ENCODE measurements around the gene CLHC1.

CLHC1 gene

GRCh38 chr2:55232084-55232862 is at the start of gene CLHC1, which contains the start of gene RPS27A:
Gene CLHC1 (minus strand): TSS chr2:55232293. CDS start chr2:55222411, 9,882 bp downstream.
Gene RPS27A (plus strand): TSS chr2:55232688. CDS start chr2:55232825, 137 bp downstream.
- Histone ChIP-seq H3K4me1 (ENCODE audit: control insufficient read depth, insufficient read depth, low read length) (0 out of 2 replicates have a peak, but pooled peaks cover 6% of the 10 kb centered on the region), H3K27ac (ENCODE audit: extremely low read depth, low read depth, low read length) (peak within 1 kb of the TSS; percentile 94), H3K9me3 (ENCODE audit: control insufficient read depth, insufficient read depth, low read depth, low read length) (no peaks in the 10 kb centered on the region), H3K4me3 (ENCODE audit: low read depth, low read length) (peak within 1 kb of the TSS; percentile 50), H3K36me3 (ENCODE audit: control insufficient read depth in 2 of 2, insufficient read depth in 1 of 2, low read length in 2 of 2) (peaks cover 31 to 61% of the 10 kb centered on the region in 2 experiments)
- POLR2A ChIA-PET = interaction anchor here (0.6 to 1.4 kb wide), 8 partner anchors 9 to 386 kb away, joined by 3 to 23 read pairs (median 4); partner anchors contain the start of genes CFAP36, MTIF2, PPP4R3B and RTN4
- CTCF ChIA-PET = interaction anchor here (0.7 kb wide), 1 partner anchor 227 kb away, joined by 3 read pairs; no protein-coding TSS in a partner anchor
- TF ChIP-seq ZNF248 (tag by site-specific recombination; IDR thresholded peaks at IDR 0.05) (no peak), ZNF549 (tag by site-specific recombination; IDR thresholded peaks at IDR 0.05) (no peak), ZBTB26 (tag by site-specific recombination; optimal IDR thresholded peaks at IDR 0.05) (peak; percentile 58), INSM2 (tag by site-specific recombination; IDR thresholded peaks at IDR 0.05) (no peak), ZBTB10 (tag by site-specific recombination; IDR thresholded peaks at IDR 0.05) (0 out of 2 replicates have a peak, but pooled peaks have one; percentile 51), ZNF148 (tag by site-specific recombination; IDR thresholded peaks at IDR 0.05; ENCODE audit: borderline replicate concordance) (no peak), ZNF707 (tag by site-specific recombination; IDR thresholded peaks at IDR 0.05) (no peak), MZF1 (tag by site-specific recombination; IDR thresholded peaks at IDR 0.05; ENCODE audit: borderline replicate concordance) (no peak), FEZF1 (tag by site-specific recombination; IDR thresholded peaks at IDR 0.05) (no peak), ZFP69B (tag by site-specific recombination; IDR thresholded peaks at IDR 0.05) (peak; percentile 35; the same call in 1 of the 2 replicates), ZNF155 (tag by site-specific recombination; IDR thresholded peaks at IDR 0.05) (no peak), ZFP37 (tag by site-specific recombination; IDR thresholded peaks at IDR 0.05) (peak; percentile 86), ZNF211 (tag by site-specific recombination; IDR thresholded peaks at IDR 0.05; ENCODE audit: low read depth) (no peak), KLF17 (tag by site-specific recombination; IDR thresholded peaks at IDR 0.05) (no peak), ZNF677 (tag by site-specific recombination; IDR thresholded peaks at IDR 0.05) (no peak), ZNF558 (tag by site-specific recombination; IDR thresholded peaks at IDR 0.05) (no peak), MYNN (tag by site-specific recombination; IDR thresholded peaks at IDR 0.05; ENCODE audit: borderline replicate concordance) (no peak), ZNF488 (tag by site-specific recombination; IDR thresholded peaks at IDR 0.05) (no peak), ZNF449 (tag by site-specific recombination; IDR thresholded peaks at IDR 0.05) (no peak), ZSCAN18 (tag by site-specific recombination; IDR thresholded peaks at IDR 0.05) (peak; percentile 43; the same call in 1 of the 2 replicates), ZNF473 (tag by site-specific recombination; IDR thresholded peaks at IDR 0.05) (no peak), SALL2 (tag by site-specific recombination; IDR thresholded peaks at IDR 0.05; ENCODE audit: borderline replicate concordance) (no peak), ZNF140 (tag by site-specific recombination; IDR thresholded peaks at IDR 0.05) (no peak)

Measured in HEK293 (cell line).